K562 (cell line): ENCODE results near the gene SLC30A4. TPM values are rescaled to one million over a fixed set of nuclear protein-coding genes. Genes with fewer than 3 reads are reported as not detected.

Experiments
- ARNT ChIP-seq, 2 experiments: fragments of 450-650 bp; IDR thresholded peaks; 2 replicates each; pipeline ENCODE4 v1.6.1; 2016; ENCODE audit warnings: mild to moderate bottlenecking in 1 of 2
- DPF2 ChIP-seq: fragments of 450-650 bp; IDR thresholded peaks from 2 replicates; pipeline ENCODE4 v1.6.1; 2016
- E2F4 ChIP-seq: sonication (generic); formaldehyde crosslinking; IDR thresholded peaks from 2 replicates; pipeline ENCODE4 v1.8.0; 2022; ENCODE audit warnings: mild to moderate bottlenecking, low read depth, missing genetic modification reagents
- ELK1 ChIP-seq: sonication (generic); formaldehyde crosslinking; IDR thresholded peaks from 2 replicates; pipeline ENCODE4 v1.8.1; 2022; ENCODE audit warnings: missing genetic modification reagents
- ETV6 ChIP-seq, 3 experiments: fragments of 150-350 bp in 1 of 3; sonication (generic) in 1 of 3; formaldehyde crosslinking in 1 of 3; IDR thresholded peaks; 2 replicates each; pipeline versions ENCODE4 v1.6.1 to v1.8.0; 2014 to 2022; ENCODE audit warnings: borderline replicate concordance in 2 of 3, low read depth in 2 of 3, antibody characterized with exemption in 1 of 3, low read length in 1 of 3, mild to moderate bottlenecking in 1 of 3, missing genetic modification reagents in 1 of 3
- JUN ChIP-seq, 2 experiments: sonication (generic) in 1 of 2; formaldehyde crosslinking in 1 of 2; IDR thresholded peaks; 2 replicates each; pipeline versions ENCODE4 v1.6.1 to v1.8.0; 2012 to 2022; ENCODE audit warnings: borderline replicate concordance in 2 of 2, mild to moderate bottlenecking in 2 of 2, improper control_type of control experiment in 1 of 2, low read depth in 1 of 2, low read length in 1 of 2, missing genetic modification reagents in 1 of 2
- KAT8 ChIP-seq: fragments of 450-650 bp; IDR thresholded peaks from 2 replicates; pipeline ENCODE4 v1.6.1; 2016; ENCODE audit warnings: low read depth, mild to moderate bottlenecking
- MLX ChIP-seq, 2 experiments: fragments of 450-650 bp in 1 of 2; sonication (generic) in 1 of 2; formaldehyde crosslinking; conservative IDR thresholded peaks; 2 replicates each; pipeline versions ENCODE4 v1.4.0 to v1.8.1; 2020 to 2022; ENCODE audit warnings: mild to moderate bottlenecking in 1 of 2, missing genetic modification reagents in 1 of 2
- PRDM10 ChIP-seq: fragments of 450-650 bp; IDR thresholded peaks from 2 replicates; pipeline ENCODE4 v1.6.1; 2018; ENCODE audit not compliant: partially characterized antibody
- PRPF4 ChIP-seq: fragments of 200-400 bp; formaldehyde crosslinking; IDR thresholded peaks from one replicate; pipeline ENCODE4 v1.6.1; 2017; ENCODE audit warnings: low read length, low read depth, mild to moderate bottlenecking; ENCODE audit not compliant: insufficient read depth, poor library complexity, severe bottlenecking
- SMARCA4 ChIP-seq: fragments of 450-650 bp; IDR thresholded peaks from 2 replicates; pipeline ENCODE4 v1.6.1; 2016
- ZBTB11 ChIP-seq, 3 experiments: fragments of 200-800 bp in 1 of 3; fragments of 250-450 bp in 1 of 3; fragments of 450-650 bp in 1 of 3; sonication (Bioruptor Pico) in 1 of 3; sonication (Bioruptor generic) in 1 of 3; formaldehyde crosslinking in 1 of 3; IDR thresholded peaks; 2 replicates each; pipeline versions ENCODE4 v1.6.1 to v1.8.0; 2016 to 2022; ENCODE audit warnings: mild to moderate bottlenecking in 2 of 3, missing genetic modification characterization in 2 of 3, missing compliant biosample characterization in 1 of 3, moderate library complexity in 1 of 3
- ZNF354B ChIP-seq: fragments of 250-450 bp; sonication (Bioruptor Pico); IDR thresholded peaks from 2 replicates; pipeline ENCODE4 v1.4.0; 2020
- ZNF780A ChIP-seq: fragments of 250-450 bp; sonication (Bioruptor Pico); IDR thresholded peaks from 2 replicates; pipeline ENCODE4 v1.5.0; 2021; ENCODE audit warnings: mild to moderate bottlenecking
- polyA plus RNA-seq, 8 experiments: library from polyadenylated mRNA; depleted of rRNA in 4 of 8; stranded (reverse) in 5 of 8; unstranded in 3 of 8; fragments of >200 nt; fragmentation: Nextera tagmentation in 2 of 8; fragmentation: Illumina TruSeq in 1 of 8; extraction: Ambion mirVana in 2 of 8; extraction: Trizol in 1 of 8; gene quantifications; 2 replicates each; pipeline versions ENCODE4 v1.2.1 to v1.2.3, GENCODE V29; 2011 to 2014; ENCODE audit warnings: inconsistent platforms in 1 of 8, missing spikeins in 1 of 8
- total RNA-seq, 7 experiments: library from RNA; depleted of rRNA in 6 of 7; stranded (reverse); fragments of >200 nt in 6 of 7; fragmentation: Illumina TruSeq in 2 of 7; extraction: Trizol in 2 of 7; gene quantifications; 2 replicates each; pipeline versions ENCODE4 v1.2.1 to v1.2.3, GENCODE V29; 2011 to 2021; ENCODE audit warnings: low replicate concordance in 1 of 7

Gene SLC30A4
- total and polyA plus RNA-seq, 9 of the 15 experiments (the other 6 are each of a cell fraction or from before 2014, with no cell fraction given): 0.21 to 0.73 (median 0.36) TPM

GRCh38 chr15:45456212-45457106 lies 66.1 kb downstream of the SLC30A4 start (continued):
- TF ChIP-seq SMARCA4 (peak; percentile 63; the same call in 1 of the 2 replicates), DPF2 (peak; percentile 66), ZNF780A (CRISPR knock-in tag) (no peak), ETV6 (IDR thresholded peaks at IDR 0.05; ENCODE audit: borderline replicate concordance in 1 of 2, low read depth in 2 of 2, low read length in 1 of 2) (no peak), ETV6 (CRISPR knock-in tag; IDR thresholded peaks at IDR 0.05; ENCODE audit: borderline replicate concordance) (no peak), ARNT (IDR thresholded peaks at IDR 0.05) (no peak), E2F4 (CRISPR knock-in tag) (no peak), ZNF354B (no peak), KAT8 (no peak), PRPF4 (no peak), ELK1 (no peak), MLX (CRISPR knock-in tag; conservative IDR thresholded peaks at IDR 0.05) (no peak), JUN (IDR thresholded peaks at IDR 0.05; ENCODE audit: borderline replicate concordance, low read depth, low read length) (peak; percentile 100), JUN (CRISPR knock-in tag; IDR thresholded peaks at IDR 0.05; ENCODE audit: borderline replicate concordance) (peak; percentile 87; the same call in 1 of the 2 replicates), PRDM10 (no peak), ZBTB11 (CRISPR knock-in tag; IDR thresholded peaks at IDR 0.05) (no peak)
